ENCODE results near the gene TSPAN9.

TSPAN9 gene

GRCh38 chr12:3154006-3154405, 76.8 kb downstream of the TSPAN9 start:
- Histone ChIP-seq H3K9me3 (no peaks in the 10 kb centered on the region), H3K36me3 (replicated peaks) (no peaks in the 10 kb centered on the region), H3K27me3 (ENCODE audit: low read depth) (no peaks in the 10 kb centered on the region), H3K4me3 (no peak overlapping the region), H3K4me1 (no peaks in the 10 kb centered on the region)
- DNase-seq (ENCODE audit: low spot score in 2 of 2): no peak
- in situ Hi-C loops (cut with MboI; ENCODE audit: low sequenced_read_pairs): no loop called here

GRCh38 chr12:3155702-3156370, 78.7 kb downstream of the TSPAN9 start:
- no peaks in the 10 kb centered on the region for H3K36me3 ChIP-seq (replicated peaks)
- no peak overlapping the region for H3K4me3 ChIP-seq
- H3K27me3 ChIP-seq (ENCODE audit: low read depth): no peaks in the 10 kb centered on the region
- DNase-seq (ENCODE audit: low spot score in 2 of 2): no peak
- no peaks in the 10 kb centered on the region for H3K9me3 ChIP-seq
- H3K4me1 ChIP-seq: no peaks in the 10 kb centered on the region
- in situ Hi-C loops (cut with MboI; ENCODE audit: low sequenced_read_pairs): no loop called here

DNA sequence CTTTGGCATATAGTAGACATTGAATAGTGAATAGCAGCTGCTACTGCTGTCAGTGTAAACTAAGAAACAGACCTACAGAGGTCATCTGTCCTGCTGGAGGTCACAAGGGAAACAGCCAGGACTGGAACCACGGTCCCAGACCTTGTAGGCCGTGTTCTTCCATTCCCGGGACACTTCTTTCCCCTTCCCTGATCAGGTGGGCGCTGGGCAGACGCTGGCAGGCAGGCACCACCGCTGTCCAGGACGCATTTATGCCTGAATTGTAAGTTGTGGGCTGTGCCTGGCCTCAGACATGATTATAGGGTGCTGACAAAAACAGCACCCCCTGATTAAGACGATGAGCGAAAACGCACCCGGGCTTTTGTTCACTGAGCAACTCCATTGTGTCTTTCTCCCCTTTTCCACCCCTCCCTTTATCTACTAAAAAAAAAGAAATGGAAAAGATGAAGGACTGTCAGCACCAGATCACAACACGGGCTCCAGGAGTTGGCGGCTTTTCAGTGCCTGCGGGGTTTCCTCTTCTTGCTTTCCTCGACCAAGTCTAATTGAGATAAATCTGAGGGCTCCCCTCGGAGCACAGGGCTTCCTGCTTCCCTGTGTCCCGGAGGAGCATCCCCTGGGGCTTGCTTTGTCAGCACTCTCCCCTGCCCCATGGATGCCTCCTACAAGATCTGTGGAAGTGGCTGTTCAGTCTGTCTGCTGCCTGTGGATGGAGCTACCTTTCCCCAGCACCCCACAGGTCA, 80.6 kb downstream of the TSPAN9 start:
- H3K36me3 ChIP-seq (replicated peaks): no peaks in the 10 kb centered on the region
- in situ Hi-C loops (cut with MboI; ENCODE audit: low sequenced_read_pairs): no loop called here
- no peak for DNase-seq (ENCODE audit: low spot score in 2 of 2)
- H3K4me3 ChIP-seq: no peak overlapping the region
- no peaks in the 10 kb centered on the region for H3K9me3 ChIP-seq
- no peaks in the 10 kb centered on the region for H3K27me3 ChIP-seq (ENCODE audit: low read depth)
- no peaks in the 10 kb centered on the region for H3K4me1 ChIP-seq

DNA sequence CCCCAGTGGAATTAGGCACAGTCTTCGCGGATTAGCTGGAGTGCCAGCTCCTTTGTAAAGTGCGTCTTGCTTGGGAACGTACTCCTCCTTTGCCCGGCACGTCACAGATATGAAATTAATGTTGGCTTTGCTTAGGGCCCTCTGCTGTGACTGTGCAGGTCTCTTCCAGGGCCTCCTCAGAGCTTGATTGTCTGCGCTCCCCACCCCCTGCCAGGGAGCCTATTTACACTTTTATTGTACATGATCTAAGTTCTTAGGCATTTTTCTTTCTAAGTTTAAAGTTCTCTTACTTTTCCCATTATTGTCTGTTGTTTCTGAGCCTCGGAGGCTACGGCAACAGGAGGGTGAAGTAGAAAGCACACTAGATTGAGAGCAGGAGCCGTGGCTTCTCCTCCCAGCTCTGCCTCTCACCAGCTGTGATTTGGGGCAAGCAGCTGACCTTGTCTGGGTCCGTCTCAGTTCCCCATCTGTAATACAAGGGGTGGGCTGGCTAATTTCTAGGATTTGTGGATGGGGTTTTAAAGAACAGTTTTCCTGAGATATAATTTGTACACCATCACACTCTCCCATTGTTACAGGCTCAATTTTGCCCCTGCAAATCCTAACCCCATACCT, 81.8 kb downstream of the TSPAN9 start:
- no peak for DNase-seq (ENCODE audit: low spot score in 2 of 2)
- Histone ChIP-seq H3K36me3 (replicated peaks) (no peaks in the 10 kb centered on the region), H3K27me3 (ENCODE audit: low read depth) (no peaks in the 10 kb centered on the region), H3K4me3 (no peak overlapping the region), H3K9me3 (no peaks in the 10 kb centered on the region), H3K4me1 (no peaks in the 10 kb centered on the region)
- in situ Hi-C loops (cut with MboI; ENCODE audit: low sequenced_read_pairs): no loop called here

GRCh38 chr12:3160081-3160480, 82.9 kb downstream of the TSPAN9 start:
- in situ Hi-C loops (cut with MboI; ENCODE audit: low sequenced_read_pairs): no loop called here
- no peak for DNase-seq (ENCODE audit: low spot score in 2 of 2)
- Histone ChIP-seq H3K4me3 (no peak overlapping the region), H3K9me3 (no peaks in the 10 kb centered on the region), H3K27me3 (ENCODE audit: low read depth) (no peaks in the 10 kb centered on the region), H3K36me3 (replicated peaks) (no peaks in the 10 kb centered on the region), H3K4me1 (no peaks in the 10 kb centered on the region)

- no peaks in the 10 kb centered on the region for H3K4me1 ChIP-seq
- DNase-seq (ENCODE audit: low spot score in 2 of 2): peak in 1 of 2 experiments; percentile 37
- H3K9me3 ChIP-seq: no peaks in the 10 kb centered on the region
- H3K36me3 ChIP-seq (replicated peaks): no peaks in the 10 kb centered on the region
- in situ Hi-C loops (cut with MboI; ENCODE audit: low sequenced_read_pairs): no loop called here
- no peaks in the 10 kb centered on the region for H3K27me3 ChIP-seq (ENCODE audit: low read depth)
- H3K4me3 ChIP-seq: no peak overlapping the region
Observed at GRCh38 chr12:3161861-3162260, 84.7 kb downstream of the TSPAN9 start.

GRCh38 chr12:3164454-3165077, 87.4 kb downstream of the TSPAN9 start:
- no peak for DNase-seq (ENCODE audit: low spot score in 2 of 2)
- no peaks in the 10 kb centered on the region for H3K4me1 ChIP-seq
- in situ Hi-C loops (cut with MboI; ENCODE audit: low sequenced_read_pairs): no loop called here
- no peaks in the 10 kb centered on the region for H3K36me3 ChIP-seq (replicated peaks)
- H3K4me3 ChIP-seq: no peak overlapping the region
- H3K27me3 ChIP-seq (ENCODE audit: low read depth): no peaks in the 10 kb centered on the region
- no peaks in the 10 kb centered on the region for H3K9me3 ChIP-seq

GRCh38 chr12:3165078-3165980, 88.2 kb downstream of the TSPAN9 start:
- DNase-seq (ENCODE audit: low spot score in 2 of 2): peak in 1 of 2 experiments; percentile 18
- Histone ChIP-seq H3K9me3 (no peaks in the 10 kb centered on the region), H3K4me3 (no peak overlapping the region), H3K27me3 (ENCODE audit: low read depth) (no peaks in the 10 kb centered on the region), H3K4me1 (no peaks in the 10 kb centered on the region), H3K36me3 (replicated peaks) (no peaks in the 10 kb centered on the region)
- in situ Hi-C loops (cut with MboI; ENCODE audit: low sequenced_read_pairs): no loop called here

DNA sequence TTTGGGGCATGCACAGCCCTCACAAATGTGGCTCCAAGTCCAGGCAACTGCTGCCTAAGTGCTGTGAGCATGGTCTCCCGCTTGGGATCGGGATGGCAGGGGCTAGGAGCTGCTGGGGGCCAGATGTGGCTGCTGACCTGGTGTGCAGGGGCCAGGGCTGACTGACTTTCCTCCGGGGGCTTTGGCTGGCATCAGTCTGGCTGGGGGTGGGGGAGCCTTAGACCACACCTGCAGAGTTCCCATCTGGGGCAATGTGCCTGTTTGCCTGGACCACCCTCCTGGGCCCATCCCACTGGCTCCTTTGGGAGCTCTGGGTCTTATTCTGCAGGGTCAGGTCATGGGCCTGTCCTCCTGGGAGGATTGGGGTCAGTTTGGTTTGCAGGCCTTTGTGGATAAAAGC, 90.5 kb downstream of the TSPAN9 start:
- H3K9me3 ChIP-seq: no peaks in the 10 kb centered on the region
- in situ Hi-C loops (cut with MboI; ENCODE audit: low sequenced_read_pairs): no loop called here
- DNase-seq (ENCODE audit: low spot score in 2 of 2): no peak
- H3K4me3 ChIP-seq: no peak overlapping the region
- H3K36me3 ChIP-seq (replicated peaks): no peaks in the 10 kb centered on the region
- no peaks in the 10 kb centered on the region for H3K4me1 ChIP-seq
- no peaks in the 10 kb centered on the region for H3K27me3 ChIP-seq (ENCODE audit: low read depth)

DNA sequence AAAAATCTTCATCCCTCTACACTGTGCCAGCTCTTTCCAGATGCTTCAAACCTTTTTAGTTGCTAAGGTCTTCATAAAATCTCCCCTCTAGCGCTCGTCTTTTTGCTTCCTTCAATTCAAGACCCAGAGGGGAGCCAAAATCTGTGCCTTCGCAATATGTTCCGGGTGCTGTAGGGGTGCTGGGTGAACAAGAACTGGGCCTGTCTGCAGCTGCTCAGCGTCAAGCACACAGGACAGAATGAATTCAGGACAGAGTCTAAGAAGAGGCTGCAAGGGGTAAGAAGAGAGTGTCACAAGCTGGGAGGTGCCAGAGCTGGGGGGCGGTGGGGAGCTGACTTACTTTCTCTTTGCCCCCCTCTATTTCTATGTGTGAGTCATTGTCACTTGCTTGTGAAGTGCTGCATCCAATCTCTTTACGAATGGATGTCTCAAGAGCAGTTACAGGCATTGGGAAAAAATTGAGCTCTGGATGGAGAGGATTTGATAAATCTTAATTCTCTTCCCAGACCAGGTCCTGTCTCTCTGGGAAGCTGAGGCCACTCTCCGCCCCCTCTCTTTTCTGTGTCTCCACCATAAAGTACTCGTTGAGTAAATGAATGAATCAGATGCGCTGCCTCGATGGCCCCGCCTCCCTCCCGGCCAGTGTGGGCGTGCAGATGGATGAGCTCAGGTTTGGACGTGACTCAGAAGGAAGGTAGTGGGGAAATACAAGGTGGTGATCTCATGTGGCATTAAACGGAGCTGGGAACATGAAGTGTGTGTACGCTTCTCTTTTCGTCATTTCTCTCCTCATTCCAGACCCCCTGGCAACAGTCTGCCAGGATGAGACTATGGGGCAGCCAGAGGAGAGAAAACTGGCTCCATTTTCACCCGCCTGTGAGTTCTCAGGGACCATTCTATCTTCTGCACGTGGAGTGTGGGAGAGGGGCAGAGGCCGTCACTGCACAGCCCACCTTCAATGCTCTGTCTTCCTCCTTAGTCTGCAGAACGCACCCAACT, 91.3 kb downstream of the TSPAN9 start:
- no peaks in the 10 kb centered on the region for H3K9me3 ChIP-seq

GRCh38 chr12:3170423-3171194, 93.4 kb downstream of the TSPAN9 start:
- no peaks in the 10 kb centered on the region for H3K27me3 ChIP-seq (ENCODE audit: low read depth)
- H3K36me3 ChIP-seq (replicated peaks): no peaks in the 10 kb centered on the region
- no peak for DNase-seq (ENCODE audit: low spot score in 2 of 2)
- no peaks in the 10 kb centered on the region for H3K9me3 ChIP-seq
- H3K4me3 ChIP-seq: no peak overlapping the region
- H3K4me1 ChIP-seq: no peaks in the 10 kb centered on the region
- in situ Hi-C loops (cut with MboI; ENCODE audit: low sequenced_read_pairs): loop anchor here (10.0 kb wide), 1 partner anchor 1974 kb away; no protein-coding TSS in a partner anchor

More for the DNA sequence above, 91.3 kb downstream of the TSPAN9 start:
- DNase-seq (ENCODE audit: low spot score in 2 of 2): no peak
- in situ Hi-C loops (cut with MboI; ENCODE audit: low sequenced_read_pairs): no loop called here
- Histone ChIP-seq H3K4me3 (no peak overlapping the region), H3K36me3 (replicated peaks) (no peaks in the 10 kb centered on the region), H3K27me3 (ENCODE audit: low read depth) (no peaks in the 10 kb centered on the region), H3K4me1 (no peaks in the 10 kb centered on the region)

DNA sequence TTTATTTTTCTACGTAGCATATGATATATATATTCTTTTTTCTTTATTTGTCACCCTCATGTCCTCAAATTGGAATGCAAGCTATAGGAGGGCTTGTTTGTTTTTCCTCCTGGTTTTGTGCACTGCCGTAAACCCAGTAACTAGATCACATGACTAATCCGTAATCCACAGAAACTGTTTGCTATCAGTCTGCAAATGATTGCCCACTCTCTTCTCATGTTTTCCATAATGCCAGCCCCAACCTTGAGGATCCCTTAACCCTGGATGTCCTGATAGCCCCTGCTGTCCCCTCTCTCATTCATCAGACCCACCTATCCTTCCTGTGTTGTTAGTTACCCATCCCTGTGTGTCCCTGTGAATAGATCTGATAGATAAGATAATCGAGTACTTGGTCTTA, 94.0 kb downstream of the TSPAN9 start:
- Histone ChIP-seq H3K9me3 (no peaks in the 10 kb centered on the region), H3K4me1 (no peaks in the 10 kb centered on the region), H3K4me3 (no peak overlapping the region), H3K36me3 (replicated peaks) (no peaks in the 10 kb centered on the region), H3K27me3 (ENCODE audit: low read depth) (no peaks in the 10 kb centered on the region)
- DNase-seq (ENCODE audit: low spot score in 2 of 2): no peak
- in situ Hi-C loops (cut with MboI; ENCODE audit: low sequenced_read_pairs): loop anchor here (10.0 kb wide), 1 partner anchor 1974 kb away; no protein-coding TSS in a partner anchor

Measured in HAP-1 (cell line).